GM19328 (cell line): ENCODE data around the gene TECPR1.

Experiments
- ATAC-seq: cut with Tn5 transposase; IDR thresholded peaks from one replicate; pipeline ENCODE4 v1.9.1; 2021; ENCODE audit warnings: mild to moderate bottlenecking, moderate library complexity; ENCODE audit not compliant: unreplicated experiment

The TECPR1 gene

GRCh38 chr7:98251601-98252424 lies at the start of gene TECPR1:
TECPR1 (minus strand) TSS chr7:98252232; CDS start chr7:98246146, 6,086 bp downstream.
- ATAC-seq, result peak; percentile 98

DNA sequence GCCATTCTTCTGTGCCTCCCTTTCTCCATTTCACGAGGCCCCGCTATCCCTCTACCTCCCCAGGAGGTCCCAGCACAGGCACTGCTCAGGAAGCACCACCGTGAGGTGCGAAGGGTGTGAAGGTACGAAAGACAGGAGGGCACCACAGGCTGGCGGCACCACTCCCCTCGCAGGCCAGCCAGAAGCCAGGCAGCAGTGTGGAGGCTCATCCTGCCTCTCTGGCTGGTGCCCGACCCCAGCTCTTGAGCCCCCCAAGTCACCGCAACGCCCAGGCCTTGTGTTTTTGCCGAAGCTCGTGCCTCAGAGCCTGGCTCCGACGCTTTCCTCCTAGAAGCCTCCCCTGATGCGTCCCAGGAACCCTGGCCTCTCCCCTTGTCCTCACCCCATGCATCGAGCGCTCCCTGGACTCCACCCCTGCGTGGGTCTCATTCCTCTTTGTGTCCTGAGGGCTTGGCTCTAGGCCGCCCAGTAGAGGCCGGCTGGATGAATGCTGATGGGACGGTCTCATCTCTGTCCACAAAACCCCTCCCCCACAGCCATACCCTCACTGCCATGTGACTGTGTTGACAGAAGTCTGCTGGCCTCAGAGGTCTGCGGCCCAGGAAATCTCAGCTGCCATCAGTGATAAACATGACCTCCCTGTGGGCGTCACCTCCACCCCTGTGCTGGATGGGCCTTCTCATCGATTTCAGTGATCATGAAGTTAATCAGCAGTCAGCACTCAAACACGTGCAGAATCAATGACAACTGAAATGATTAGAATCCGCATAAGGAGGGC lies 48.8 kb upstream of the TECPR1 start:
- ATAC-seq, result no peak

DNA sequence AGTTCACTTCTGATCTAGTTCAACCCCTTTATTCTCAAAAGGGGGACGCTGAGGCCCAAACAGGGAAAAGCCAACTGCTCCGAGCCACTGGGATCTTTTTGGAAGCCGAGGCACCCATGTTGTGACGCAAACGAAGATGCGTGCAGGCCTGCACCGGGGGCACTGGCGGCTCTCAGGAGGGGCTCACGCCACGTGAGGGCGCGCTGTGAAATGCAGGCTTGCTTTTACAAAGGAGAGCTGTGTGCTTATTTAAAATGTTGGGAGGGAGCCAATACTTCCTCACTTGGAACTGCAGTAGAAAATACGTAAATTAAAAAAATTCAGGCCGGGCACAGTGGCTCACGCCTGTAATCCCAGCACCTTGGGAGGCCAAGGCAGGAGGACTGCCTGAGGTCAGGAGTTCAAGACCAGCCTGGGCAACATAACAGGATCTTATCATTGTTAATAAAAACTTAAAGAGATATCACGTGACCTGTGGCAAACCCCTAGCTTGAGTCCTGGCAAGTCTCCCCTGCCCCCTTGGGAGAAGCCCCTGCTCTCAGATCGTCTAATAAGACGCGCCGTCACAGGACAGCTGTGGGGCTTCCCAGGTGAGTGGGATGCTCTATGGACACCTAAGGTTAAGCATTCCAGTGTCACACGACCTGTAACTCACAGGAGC lies 45.7 kb upstream of the TECPR1 start:
- ATAC-seq, result no peak

GRCh38 chr7:98296833-98297232 lies 44.8 kb upstream of the TECPR1 start:
- no peak for ATAC-seq

DNA sequence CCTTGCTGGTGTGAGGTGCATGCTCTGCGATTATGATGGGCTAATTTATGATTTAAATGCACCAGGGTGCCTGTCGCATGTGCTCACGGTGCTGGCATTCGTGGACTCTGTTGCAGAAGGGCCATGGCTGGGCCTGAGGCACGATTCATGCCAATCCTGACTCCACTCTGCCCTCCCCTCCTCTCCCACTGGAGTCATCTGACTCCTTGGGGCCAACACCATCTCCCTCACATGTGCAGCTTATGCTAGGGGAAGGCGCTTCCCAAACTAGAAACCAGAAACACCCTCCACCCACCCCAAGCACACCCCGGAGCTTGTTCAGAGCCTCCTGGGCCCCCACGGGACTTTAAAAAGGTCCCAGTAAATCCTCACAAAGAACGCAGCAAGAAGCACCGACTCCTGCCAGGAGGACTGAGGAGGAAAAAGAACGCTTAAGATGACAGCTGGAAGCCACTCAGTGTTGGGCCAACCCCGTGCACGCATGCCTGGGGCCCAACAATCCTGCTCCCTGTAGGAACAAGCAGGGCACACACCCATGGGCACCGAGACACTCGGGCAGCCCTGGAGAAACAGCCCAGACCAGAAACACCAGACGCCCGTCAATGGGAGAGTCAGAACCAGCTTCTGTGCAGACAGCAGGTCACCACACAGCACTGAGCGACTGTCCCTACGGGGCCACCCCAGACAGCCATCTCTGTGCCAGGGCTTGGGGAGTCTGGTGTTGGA lies 43.6 kb upstream of the TECPR1 start:
- ATAC-seq, result no peak

GRCh38 chr7:98294798-98295382 lies 42.9 kb upstream of the TECPR1 start:
- ATAC-seq, result no peak

GRCh38 chr7:98294326-98294725 lies 42.3 kb upstream of the TECPR1 start:
- ATAC-seq, result no peak

- ATAC-seq, result no peak
Observed at GRCh38 chr7:98293746-98294145, 41.7 kb upstream of the TECPR1 start.

GRCh38 chr7:98293265-98293664 lies 41.2 kb upstream of the TECPR1 start:
- no peak for ATAC-seq

DNA sequence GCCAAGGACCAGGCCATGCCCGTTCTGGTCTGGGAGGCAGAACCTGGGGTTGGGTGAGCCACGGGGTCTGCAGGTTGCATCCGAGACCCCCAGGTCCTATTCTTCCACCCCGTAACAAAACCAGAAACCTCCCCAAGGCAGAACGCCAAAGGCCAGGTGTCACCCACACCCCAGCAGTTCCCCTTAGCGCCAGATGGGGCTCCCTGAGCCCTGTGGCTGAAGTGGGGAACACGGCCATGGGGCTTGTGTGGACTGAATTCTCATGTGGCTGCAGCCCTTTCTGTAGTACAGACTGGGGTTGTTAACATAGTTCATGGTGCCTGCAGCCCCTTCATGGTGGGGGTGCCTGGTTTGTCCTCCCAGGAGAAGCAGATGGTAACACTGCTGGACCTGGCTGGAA lies 39.7 kb upstream of the TECPR1 start:
- no peak for ATAC-seq

- no peak for ATAC-seq
Observed at GRCh38 chr7:98289333-98289875, 37.4 kb upstream of the TECPR1 start.

GRCh38 chr7:98288064-98288823 lies 36.2 kb upstream of the TECPR1 start:
- no peak for ATAC-seq

GRCh38 chr7:98287486-98287959 lies 35.5 kb upstream of the TECPR1 start:
- no peak for ATAC-seq

DNA sequence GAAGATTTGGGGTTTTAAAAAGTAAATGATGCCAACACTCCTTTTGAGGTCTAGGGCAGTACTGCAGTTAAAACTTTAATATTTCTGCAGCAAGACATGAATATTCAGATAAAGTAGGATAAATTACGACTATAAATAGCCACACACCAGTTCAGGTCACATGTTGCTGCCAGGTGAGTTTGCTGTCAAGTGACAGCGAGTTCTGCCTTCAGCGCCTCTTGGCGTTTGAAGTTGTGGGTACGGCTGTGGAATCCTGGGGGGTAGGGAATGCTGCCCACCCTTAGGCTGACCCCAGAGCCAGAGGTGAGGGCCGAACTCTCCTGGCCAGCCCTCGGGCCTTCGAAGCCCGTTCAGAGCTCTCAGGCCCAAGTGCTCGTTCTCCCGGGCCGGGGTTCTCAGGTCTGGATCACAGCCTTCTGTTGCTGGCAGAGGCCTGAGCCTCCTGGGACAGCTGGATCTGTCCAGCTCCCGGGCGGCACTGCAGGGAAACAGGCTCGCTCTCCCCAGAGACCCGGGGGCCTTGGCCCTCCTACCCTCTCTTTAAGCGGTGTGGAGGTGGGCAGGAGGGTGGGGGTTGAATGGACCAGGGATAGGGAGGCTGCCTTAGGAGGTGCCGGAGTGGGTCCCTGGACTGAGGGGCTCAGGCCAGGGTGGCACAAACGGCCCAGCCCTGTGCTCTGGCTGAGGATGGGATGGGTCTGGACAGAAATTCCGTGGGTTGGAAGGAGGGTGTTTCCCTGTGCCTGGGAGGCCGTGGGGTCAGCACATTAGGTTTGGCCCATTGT lies 34.9 kb upstream of the TECPR1 start:
- ATAC-seq, result no peak

DNA sequence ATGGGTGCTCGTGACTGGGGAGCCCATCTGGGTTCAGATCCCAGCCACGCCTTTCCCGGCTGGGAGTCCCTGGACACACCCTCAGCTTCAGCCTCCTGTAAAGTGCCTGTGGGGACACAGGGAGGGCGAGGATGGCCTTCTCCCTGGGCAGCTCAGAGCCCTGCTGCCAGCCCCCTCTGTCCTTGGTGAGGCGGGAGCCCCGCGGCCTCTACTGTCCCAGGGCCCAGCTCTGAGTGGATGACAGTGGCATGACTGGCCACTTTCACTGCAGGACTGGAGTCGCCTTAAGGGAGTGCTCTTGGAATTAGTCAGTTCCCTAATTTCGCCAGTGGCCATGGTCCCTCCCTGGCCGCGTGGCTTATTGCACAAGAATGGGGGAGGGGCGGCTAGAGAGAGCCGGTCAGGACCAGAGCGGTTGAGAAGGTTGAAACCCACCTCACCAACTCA lies 34.1 kb upstream of the TECPR1 start:
- ATAC-seq, result no peak

DNA sequence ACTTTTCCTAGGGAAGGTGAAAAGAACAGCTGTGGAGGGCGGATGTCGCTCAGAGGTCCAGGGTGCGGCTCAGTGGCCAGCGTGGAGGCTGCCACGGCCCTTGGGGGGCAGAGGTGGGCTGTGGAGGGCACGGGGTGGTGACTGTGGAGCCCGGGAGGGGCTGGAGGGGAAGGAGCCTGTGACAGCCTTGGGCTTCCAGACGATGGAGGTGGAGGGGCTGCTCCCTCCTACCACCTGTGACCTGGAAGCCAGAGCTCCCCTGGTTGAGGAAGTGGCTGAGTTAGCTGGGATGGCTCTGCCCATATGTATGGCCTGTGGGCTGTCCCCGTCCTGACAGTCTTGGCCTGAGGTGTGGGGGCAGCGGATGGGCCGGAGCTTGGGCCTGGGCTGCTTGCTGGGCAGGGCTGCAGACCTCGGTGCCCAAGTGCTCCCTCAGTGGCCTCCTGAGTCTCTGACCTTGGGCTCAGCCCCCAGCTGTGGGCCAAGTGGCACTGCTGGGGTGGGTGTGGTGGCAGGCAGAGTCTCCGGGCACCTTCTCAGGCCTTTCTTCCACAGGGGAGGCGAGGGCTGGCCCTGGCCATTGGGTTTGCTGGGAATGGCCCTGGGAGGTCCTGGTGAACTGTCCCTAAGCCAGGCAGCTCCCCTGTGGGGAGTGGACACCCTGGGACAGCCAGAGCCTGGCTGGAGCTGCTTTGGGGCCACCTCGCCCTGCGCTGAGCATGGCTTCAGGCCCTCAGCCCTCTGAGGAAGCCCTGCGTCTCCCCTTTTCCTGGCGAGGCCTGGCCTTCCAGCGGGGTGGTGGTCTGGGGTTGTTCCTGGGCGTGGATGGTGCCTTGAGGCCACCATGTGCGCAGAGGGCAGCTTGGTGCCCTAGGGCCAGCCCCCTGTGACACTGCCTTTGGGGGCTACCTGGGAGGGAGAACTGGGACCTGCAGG lies 33.4 kb upstream of the TECPR1 start:
- no peak for ATAC-seq

DNA sequence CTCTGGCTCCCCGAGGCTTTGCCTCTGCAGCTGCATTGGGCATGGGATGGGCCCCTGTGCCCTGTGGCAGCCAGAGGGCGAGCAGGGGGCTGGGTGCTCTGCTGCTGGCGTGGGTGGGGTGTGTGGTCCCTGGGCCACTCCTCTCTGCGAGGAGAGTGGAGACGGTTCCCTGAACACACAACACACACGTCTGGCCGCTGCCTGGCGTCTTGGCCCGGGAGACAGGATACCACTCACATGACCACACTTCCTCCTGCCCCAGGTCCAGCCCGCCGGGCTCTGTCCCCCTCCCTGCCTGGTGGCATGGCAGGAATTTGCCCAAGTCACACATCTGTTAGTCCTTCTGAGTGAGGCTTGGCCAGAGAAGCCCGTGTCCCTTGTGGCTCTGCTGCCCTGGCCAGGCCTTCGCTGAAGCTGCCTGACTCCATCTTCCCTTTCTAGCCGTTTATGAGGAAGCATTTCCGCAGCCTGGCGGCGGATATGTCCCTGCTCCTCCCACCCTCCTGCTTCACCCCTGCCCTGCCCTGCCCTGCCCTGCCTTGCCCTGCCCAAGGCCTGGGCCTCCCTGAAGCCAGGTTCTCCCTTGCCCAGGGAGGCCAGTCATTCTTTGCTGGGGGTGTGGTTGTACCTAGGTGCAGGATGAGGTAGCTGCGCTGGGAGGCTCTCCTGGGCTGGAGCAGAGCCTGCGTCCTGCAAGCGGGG lies 32.5 kb upstream of the TECPR1 start:
- ATAC-seq, result no peak
